GM13977 (cell line): ENCODE results near the gene JPT2.

Source experiments
- DNase-seq: peaks from one replicate; pipeline ENCODE4 v3.0.0; 2012; ENCODE audit warnings: low spot score
- in situ Hi-C: fragments of 300-500 bp; cut with MboI; formaldehyde crosslinking; loops from one replicate; pipeline ENCODE4 v1.12.0; 2022; ENCODE audit warnings: low sequenced_read_pairs, low pct_unique_long_range_greater_than_20kb, mixed read lengths, inconsistent platforms; ENCODE audit not compliant: unreplicated experiment
- TF ChIP-seq, protein P1 (sequence below): IDR thresholded peaks from 2 replicates; pipeline ENCODE4 v1.5.1; 2012; ENCODE audit warnings: mild to moderate bottlenecking, control low read depth; ENCODE audit not compliant: insufficient read depth; ENCODE audit errors: extremely low read depth, missing control alignments

The JPT2 gene

DNA sequence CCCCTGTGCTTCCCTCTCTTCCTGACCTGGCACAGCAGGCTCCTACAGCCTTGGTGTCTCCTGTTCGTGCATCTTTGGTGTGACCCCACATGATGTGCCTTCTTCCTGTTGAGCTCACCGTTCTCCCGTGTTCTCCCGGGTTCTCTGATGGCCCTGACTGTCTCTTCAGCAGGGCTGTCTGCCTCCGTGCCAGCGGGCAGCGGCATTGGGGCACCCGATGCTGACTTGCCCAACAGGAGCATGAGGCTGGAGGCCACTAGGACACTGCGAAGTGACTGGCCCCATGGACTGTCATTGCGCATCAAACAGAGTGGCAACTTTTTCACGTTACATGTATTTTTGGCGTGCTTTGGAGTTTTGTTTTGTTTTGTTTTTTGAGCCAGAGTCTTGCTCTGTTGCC, 43.5 kb upstream of the JPT2 start:
- no peak for DNase-seq
- TF ChIP-seq, protein P1, sequence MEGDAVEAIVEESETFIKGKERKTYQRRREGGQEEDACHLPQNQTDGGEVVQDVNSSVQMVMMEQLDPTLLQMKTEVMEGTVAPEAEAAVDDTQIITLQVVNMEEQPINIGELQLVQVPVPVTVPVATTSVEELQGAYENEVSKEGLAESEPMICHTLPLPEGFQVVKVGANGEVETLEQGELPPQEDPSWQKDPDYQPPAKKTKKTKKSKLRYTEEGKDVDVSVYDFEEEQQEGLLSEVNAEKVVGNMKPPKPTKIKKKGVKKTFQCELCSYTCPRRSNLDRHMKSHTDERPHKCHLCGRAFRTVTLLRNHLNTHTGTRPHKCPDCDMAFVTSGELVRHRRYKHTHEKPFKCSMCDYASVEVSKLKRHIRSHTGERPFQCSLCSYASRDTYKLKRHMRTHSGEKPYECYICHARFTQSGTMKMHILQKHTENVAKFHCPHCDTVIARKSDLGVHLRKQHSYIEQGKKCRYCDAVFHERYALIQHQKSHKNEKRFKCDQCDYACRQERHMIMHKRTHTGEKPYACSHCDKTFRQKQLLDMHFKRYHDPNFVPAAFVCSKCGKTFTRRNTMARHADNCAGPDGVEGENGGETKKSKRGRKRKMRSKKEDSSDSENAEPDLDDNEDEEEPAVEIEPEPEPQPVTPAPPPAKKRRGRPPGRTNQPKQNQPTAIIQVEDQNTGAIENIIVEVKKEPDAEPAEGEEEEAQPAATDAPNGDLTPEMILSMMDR, result no peak
- in situ Hi-C loops, result no loop called here

DNA sequence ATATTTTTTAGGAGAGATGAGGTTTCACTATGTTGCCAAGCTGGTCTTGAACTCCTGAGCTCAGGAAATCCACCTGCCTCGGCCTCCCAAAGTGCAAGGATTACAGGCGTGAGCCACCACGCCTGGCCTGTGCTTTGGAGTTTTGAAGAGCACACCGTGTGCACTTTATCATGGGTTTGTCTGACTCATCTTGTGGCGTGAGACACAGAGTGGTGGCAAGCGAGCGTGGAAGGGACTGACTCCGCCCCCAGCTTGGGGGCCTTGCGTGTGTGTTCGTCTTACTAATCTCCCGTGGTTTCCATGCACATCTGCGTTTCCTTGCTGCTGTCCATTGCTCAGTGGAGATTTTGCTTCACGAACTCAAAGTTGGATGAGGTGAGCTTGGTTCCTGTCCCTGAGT, 43.0 kb upstream of the JPT2 start:
- TF ChIP-seq, protein P1, result no peak
- in situ Hi-C loops, result no loop called here
- DNase-seq, result no peak

DNA sequence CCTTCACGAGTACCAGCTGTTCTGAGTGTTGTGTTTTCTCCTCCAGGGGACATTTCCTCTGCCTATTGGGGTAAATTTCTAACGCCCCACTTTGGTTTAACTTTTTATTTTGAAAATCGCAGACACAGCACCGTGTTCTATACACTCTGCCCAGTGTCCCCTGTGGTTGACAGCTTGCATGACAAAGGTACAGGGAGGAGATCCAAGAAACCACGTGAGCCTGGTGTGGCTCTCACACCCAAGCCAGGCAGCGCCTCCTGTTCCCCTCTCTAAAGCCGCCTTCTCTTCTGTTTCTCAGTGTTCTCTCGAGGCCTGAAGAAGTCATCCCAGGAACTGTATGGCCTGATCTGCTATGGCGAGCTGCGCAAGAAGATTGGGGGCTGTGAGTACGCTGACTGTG, 40.6 kb upstream of the JPT2 start:
- no peak for DNase-seq
- TF ChIP-seq, protein P1, result no peak
- in situ Hi-C loops, result no loop called here

DNA sequence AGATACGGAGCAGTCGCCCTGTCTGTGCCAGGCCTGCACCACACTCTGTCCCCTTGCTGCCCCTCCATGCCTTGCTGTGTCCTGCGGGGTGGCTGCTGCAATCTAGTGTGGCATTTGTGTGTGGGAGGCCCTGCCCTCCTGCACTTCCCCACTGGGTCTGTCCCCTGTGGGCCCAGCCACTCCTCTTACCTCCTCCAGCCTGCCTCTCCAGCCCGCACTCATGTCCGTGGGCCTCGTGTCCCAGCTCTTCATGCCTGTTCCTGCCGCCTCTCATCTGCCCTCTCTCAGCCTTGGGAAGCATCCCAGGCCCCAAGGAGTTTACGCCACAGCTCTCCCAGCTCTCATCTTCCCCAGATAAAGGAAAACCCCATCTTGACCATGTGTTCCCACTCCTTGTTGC, 39.3 kb upstream of the JPT2 start:
- in situ Hi-C loops, result no loop called here
- TF ChIP-seq, protein P1, result no peak
- DNase-seq, result no peak

DNA sequence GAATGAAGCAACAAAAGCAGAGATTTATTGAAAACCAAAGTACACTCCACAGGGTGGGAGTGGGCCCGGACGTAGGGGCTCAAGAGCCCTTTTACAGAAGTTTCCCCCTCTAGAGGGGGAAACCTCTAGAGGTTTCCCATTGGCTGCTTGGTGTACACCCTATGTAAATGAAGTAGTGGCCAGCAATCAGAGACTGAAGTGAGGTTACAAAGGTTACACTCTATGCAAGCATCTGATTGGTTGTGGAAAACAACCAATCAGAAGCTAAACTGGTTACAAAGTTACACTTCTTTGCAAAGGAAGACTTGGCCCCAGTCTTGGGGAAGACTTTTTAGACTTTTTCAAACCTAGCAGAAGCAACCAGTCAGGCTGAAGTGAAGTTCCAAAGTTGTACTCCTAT, 38.8 kb upstream of the JPT2 start:
- no peak for DNase-seq
- in situ Hi-C loops, result no loop called here
- TF ChIP-seq, protein P1, result no peak

DNA sequence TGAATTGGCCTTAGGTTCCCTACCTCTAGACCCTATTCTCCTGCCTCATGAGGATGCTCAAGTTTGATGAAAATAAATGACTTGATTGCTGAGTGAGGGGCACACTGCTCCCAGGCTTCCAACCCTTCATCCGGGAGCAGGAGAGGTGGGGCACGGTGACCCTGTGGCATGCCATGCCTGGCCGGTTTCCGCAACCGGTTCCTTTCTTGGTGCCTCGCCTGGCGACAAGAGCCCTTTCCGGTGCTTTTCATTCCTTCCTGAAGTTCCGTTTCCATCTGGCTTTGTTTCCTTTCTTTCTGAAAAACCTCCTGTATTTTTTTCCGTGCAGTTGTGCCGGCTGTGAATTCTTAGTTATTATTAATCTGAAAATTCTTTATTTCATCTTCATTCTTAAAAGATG, 38.2 kb upstream of the JPT2 start:
- TF ChIP-seq, protein P1, result no peak
- no peak for DNase-seq
- in situ Hi-C loops, result no loop called here
